CD4-positive, alpha-beta T cell treated with Interleukin-4 for 4 hours (primary cell): ENCODE measurements around the gene PDIA5.
"Not testable (repeated sequence)": the region's sequence is repeated elsewhere in the genome, so short reads cannot be mapped to it uniquely, and the experiment has no call there.

Experiments used
- DNase-seq: peaks from one replicate; pipeline ENCODE4 v3.0.0-alpha.2; 2020

The PDIA5 gene

DNA sequence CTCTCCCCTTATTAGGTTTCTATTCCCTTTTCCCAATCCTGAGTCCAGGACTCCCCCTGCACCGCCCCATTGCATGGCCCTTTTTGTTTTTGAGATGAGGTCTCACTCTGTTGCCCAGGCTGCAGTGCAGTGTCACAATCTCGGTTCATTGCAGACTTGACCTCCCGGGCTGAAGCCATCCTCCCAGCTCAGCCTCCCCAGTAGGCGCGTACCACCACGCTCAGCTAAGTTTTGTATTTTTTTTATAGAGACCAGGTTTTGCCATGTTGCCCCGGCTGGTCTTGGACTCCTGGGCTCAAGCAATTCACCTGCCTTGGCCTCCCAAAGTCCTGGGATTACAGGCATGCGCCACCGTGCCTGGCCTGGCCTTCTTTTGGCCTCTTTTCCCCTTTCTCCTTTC is 29.3 kb downstream of the PDIA5 start:
- DNase-seq: no peak

DNA sequence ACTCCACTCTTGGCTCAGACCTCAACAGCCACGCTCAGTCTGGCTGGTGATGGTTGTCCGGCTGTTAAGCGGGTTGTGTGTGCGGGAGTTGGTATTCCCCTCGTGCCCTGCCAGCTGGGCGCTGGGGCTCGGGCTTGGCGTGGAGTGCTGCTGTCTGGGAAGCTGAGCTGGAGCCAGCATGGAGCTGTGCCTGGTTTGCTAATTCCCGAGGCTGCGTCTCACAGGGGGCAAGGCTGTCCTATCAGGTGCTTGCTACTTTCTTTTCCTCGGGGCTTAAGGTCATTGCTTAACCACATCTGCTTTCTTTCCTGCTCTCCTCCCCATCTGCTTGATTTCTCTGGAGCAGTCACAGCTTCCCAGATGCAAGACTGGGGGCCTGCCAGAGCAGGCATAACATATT is 29.9 kb downstream of the PDIA5 start:
- DNase-seq: no peak

DNA sequence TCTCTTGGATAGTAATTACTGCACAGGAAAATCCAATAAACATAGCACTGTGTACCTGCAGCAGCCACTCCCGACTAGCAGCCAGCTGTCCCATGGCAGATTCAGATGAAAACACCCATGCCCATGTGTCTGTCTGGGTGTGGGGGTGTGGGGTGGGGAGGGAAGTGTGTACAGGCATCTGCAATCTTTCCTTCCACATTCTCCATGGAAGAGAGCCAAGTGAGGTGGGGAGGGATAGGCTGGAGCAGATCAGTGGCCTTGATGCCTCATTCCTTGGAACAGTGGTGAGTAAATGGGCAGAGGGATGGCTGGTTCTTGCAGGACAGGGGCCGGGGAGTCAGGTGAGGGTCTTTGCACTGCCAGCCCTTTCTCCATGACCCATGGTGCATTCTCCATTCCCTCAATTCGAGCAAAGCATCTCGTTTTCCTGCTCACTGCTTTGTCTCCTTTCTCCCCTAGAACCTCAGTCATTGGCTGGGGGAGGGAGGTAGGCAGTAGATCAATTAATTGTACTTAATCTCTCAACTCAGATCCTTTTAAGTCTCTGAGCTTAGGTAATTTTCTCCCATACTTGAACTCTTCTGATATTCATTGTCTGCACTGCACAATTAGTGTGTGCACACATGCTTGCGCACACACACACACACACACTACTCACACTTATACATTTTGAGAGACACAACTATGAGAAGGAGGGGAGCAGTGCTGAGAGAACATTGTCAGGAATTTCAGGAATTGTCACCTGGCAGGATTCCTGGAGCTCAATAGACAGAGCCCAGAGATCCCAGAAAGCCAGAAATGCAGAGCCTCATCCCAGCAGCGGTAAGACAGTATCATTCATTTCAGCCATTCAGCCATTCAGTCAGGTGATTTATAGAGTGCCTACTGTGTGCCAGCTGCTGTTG is 31.9 kb downstream of the PDIA5 start:
- no peak for DNase-seq

DNA sequence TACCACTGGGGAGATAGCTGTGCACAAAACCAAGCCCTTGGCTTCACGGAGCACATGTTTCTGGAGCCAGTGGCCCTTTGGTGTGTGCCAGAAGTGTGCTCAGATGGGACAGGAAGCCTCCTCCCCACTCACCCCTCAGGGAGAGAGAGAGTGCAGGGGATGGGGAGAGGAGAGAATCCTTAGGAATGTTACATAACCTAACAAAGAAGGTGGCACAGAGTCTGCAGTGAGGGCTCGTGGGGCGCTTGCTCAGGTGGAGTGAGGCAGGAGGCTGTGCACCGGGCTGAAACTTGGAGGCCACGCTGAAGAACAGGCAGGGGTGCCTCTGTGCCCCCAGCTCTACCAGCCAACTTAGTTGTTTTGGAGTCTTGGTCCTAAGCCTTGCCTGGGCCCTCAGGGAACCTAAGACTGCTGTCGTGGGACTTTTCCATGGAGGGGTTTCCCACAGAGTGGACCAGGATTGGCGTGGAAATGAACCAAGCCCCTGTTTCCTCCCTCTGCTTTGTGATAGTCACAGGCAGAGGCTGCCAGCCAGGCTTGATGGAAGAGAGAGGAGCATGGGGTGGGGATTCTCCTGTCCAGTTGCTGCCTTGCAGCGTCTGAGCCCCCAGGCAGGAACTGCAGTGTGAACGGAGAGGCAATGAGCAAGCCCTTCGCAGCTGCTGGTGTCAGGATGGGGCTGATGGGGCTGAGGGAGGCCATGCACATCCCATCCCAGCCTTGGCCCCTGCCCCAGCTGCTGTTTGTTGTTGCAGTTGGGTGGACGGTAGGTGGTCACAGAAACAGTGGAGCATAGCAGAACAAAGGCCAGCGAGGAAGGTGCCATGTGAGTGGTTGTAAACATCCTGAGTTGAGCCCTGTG is 32.7 kb downstream of the PDIA5 start:
- no peak for DNase-seq

DNA sequence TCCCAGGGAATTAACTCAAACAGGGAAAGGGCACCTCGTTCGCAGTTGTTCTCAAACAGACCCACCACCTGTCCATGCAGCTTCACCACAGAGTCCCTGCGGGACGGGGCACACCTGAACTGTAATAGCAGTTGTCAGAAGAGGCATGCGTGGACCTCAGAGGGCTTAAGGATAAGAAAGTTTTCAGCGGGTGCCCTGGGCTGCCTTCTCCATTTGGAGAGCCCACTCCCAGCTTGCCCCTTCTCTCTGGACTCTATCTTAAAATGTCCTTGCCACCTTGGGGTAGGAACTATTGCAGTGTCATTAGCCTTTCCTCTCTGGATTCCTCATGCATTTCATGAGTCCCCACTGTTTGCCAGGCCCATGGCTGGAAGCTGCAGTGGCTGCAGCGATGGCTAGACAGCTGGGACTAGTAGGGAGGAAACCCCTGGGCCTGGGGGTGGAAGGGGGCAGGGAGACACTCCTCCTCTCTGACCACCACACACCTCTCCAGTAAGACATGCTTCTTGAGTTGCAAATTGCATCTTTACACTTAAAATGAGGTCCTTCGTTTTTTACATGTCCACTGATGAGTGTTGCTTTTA is 33.5 kb downstream of the PDIA5 start:
- DNase-seq: no peak

DNA sequence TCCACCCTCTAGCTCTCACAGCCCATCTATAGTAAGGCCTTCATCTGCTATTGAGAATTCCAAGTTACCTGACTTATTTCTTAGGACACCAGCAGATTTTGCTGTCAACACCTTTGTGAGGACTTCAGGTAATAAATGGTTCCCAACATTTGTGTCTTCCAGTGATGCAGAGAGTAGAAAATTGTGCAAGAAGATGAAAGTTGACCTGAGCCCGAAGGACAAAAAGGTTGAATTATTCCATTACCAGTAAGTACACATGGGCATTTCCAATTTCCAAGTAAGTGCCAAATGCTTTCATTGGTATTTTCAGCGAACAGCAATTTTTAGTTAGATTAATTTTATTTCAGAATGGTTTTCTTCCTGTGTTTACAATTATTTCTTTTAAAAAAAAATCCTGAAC is 35.4 kb downstream of the PDIA5 start:
- DNase-seq: no peak

DNA sequence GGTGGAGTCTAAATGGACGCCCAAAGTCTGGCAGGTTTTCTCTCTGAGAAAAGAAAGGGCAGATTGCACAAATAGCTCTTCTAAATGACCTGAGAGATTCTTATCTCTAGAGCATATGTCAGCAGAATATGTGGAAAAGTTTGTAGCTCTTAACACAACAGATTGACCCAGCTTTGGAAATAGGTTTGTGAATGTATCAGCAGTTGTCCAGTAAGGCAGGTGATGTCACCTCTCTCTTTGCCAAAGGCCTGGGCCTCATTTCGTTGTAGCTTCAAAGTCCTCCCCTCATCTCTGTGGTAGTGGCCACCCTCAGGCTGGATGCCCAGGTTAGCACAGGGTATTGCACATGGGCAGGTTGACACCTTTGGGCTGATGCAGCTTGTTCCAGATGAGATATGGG is 36.0 kb downstream of the PDIA5 start:
- DNase-seq: no peak

DNA sequence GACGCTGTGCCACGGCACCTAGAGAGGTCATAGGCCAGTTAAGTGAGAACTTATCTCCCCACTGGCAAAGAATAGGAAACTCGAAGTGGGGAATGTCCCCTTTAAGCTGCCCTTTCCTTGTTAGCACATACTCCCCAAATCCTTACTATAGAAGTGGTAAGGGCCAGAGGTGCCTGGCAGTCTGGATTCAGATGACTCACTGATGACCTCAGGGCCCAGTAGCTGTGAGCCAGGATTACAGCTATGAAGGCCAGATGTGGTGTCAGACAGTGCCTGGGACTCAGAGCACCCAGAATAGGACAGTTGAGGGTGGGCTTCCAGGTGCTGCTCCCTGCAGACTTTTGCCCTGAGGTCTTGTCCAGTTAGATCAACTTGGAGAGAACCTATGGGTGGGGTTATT is 37.7 kb downstream of the PDIA5 start:
- DNase-seq: no peak

DNA sequence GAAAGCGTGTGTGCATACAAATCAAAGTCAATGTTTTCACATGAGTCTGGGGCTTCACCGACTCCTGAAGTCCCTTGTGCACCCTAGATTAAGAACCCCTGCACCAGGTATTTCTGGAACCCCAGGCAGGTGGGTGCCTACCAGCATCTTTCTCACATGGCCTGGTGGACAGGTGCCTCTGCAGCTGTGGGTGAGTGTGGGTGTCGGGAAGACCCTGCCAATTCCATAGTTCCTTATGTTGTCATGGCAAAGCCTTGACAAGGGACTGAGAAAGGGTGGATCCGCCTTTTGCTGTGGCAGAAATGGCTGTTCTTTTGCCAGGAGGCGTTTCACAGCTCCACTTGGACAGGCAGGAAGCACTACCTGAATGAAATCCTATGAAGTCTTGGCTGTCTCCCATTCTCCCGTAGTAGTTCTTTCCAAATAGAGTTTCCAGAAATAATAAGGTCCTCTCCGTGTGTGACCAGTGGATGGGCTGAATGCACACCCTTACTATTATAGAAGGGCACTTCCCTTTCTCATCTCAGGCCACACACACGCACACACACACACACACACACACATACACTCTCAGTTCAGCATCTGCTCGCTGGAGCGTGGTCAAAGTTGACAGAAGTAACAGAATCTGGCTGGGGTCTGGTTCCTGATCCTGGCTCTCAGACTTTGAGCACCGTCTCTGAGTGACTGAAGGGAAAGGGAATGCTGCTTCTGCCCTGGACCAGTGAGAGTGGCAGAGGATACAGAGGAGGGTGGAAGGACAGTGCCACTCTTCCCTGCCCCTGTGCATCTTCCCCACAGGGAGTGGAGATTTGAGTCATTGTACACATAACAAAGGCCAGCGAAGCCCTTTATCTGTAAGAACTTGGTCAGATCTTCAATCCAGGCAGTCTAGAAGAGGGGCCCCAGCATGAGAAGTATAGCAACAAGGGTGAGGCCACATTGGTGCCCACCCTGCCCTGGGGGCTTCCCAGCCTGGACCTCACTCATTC is 38.7 kb downstream of the PDIA5 start:
- DNase-seq: no peak

DNA sequence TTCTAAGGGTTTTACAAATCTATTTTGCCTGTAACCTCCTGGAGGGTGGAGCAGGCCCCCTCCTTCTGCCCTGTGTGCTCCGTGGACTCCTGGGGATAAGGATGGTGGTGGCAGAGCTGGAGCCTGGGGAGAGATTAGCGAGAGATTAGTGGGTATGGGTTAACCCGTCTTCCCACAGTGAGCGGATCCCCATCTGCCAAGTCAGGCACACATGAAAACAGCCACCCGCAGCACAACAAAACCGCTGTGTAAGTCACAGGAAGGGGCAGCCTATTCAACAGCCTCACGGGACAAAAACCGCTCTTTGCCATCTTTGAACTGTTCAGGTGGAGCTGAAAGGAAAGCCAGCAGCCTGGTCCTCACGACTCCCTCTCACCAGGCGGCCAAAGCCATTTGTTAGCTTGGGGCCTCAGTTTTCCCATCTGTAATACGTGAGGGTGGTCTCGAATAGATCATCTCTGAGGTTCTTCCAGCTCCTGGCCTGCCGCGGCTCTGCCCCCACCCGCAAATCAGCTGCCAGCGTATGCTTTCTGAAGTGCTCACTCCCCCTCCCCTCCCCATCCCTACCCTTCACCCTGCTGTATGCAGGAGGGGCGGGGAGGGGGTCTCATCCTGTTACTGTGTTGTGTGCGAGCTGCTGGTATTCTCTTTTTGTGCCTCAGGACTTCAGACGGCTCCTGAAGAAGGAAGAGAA is 43.6 kb downstream of the PDIA5 start:
- no peak for DNase-seq

DNA sequence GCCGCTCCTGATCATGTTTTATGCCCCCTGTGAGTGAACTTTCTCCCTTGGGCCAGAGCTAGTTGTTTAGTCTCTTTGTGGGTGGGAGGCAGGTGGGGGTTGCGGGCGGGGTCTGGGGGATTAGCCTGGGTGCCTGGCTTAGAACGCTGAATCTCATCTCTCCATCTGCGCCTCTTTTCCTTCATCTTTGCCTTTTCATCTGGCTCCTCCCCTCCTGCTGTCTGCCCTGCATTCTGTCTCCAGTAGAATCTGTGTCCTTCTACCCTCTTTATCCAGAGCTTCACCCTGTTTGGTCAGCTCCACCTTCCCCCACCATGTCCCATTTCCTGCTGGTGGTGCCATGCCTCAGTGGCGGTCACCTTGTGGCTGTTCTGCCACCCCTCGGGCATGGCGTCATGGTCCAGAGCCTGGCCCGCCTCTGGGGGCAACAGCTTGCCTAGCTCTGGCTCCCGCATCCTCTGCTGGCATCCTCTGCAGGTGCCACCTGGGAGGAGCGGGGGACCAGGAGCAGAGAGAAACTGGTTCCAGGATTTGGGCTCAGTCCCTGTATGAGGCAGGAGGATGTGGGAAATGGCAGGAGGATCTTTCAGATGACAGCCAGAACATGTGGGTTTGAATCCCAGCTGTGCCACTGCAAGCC is 44.3 kb downstream of the PDIA5 start:
- no peak for DNase-seq

DNA sequence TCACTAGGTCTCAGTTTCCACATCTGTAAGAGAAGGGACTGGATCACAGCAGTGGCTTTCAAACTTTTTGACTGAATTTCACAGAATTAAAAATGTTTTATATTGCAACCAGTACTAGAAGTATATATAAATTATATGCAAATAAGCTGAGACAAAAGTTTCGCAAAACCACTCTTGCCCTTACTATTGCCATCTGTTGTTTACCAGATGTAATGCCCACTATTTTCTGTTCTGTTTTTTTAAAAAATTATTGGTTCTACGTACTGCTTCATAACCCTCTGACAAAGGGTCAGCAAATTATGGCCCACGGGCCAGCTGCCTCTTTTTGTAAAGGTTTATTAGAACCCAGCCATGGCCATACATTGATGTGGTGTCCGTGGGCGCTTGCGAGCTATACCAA is 44.8 kb downstream of the PDIA5 start:
- DNase-seq: no peak

DNA sequence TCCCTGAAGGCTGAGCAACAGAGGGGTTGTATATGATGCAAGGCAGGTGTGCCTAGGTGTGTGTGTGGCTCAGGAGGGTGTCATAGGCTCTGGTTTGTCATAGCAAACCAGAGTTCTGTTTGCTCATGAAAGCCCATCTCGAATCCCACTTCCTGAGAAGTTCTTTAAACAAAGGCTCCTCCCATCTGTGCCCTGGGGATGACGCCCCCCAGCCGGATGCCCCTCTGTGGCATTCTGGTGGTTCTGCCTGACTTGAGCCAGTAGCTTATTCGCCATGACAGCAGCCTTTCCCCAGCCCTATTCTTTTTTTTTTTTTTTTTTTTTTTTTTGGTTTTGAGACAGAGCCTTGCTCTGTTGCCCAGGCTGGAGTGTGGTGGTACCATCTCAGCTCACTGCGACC is 45.4 kb downstream of the PDIA5 start:
- no peak for DNase-seq

DNA sequence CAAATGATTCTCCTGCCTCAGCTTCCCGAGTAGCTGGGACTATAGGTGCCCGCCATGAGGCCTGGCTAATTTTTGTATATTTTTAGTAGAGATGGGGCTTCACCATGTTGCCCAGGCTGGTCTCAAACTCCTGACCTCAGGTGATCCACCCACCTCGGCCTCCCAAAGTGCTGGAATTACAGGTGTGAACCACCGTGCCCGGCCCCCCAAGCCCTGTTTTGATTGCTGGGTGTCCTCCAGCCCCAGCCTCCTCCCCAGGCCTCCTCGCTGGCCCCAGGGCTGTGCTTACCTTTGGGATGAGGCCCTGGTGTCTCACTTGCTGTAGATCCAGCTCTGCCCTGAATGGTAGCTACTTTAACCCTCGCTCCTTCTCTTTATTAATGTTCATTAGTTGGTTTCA is 45.8 kb downstream of the PDIA5 start:
- not testable (repeated sequence) for DNase-seq

DNA sequence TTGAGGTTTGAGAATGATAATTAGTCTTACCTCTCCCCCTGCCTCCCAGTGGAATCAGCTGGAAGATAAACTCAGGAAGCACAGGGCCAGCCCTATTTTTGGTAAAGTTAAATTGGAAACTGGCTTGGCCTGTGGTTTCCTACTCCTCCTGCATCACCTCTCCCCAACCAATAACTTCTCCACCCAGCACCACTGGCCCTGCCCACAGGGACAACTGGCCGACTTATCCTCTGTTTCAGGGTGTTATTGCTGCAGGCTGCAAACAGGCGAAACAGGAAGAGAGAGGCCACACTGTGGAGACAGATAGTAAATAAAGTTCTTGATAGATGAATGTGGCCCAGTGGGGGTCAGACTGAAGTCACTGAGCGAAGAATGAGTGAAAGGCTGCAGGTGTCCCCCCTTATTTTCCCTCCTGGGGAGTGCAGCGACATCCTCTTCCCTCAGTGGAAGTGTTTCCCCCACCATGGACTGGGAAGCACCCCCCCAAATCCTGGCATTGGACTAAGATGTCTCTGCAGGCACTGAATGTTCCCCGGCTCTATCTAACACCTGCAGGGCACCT is 47.1 kb downstream of the PDIA5 start:
- DNase-seq: no peak

DNA sequence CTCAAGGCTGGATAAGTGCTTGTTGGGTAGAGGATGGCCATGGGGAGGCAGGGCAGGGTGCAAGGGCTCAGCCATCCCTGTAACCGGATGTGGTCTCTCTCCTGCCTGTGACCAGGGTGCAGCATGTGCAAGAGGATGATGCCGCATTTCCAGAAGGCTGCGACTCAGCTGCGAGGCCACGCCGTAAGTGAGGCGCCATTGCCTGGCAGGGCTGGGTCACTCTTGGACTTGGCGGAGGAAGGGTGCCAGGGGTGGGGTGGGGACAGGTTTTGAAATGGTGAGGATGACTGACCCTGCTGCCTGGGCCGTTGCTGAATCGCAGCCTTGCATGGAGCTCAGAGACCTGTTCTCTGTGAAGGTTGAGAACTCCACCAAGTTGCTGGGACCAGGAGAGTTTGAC is 49.3 kb downstream of the PDIA5 start:
- no peak for DNase-seq

DNA sequence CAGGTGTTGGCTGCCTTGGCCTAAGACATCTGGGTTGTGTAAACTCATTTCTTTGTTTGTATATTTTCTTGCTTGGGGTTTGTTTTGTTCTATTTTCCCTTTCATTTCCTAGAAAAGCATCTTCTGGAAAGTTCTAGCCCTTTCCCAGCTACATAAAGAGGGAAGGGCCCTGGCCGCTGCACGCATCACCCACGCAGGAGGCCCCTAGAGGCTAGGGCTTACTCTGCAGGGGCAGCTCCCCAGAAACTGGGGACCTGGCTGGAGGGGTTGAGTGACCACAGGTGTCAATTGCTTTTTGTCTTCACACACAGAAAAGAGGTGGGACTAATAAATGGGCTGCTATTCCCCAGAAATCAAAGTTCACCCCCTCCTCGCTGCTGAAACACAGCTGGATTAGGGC is 52.6 kb downstream of the PDIA5 start:
- DNase-seq: no peak

DNA sequence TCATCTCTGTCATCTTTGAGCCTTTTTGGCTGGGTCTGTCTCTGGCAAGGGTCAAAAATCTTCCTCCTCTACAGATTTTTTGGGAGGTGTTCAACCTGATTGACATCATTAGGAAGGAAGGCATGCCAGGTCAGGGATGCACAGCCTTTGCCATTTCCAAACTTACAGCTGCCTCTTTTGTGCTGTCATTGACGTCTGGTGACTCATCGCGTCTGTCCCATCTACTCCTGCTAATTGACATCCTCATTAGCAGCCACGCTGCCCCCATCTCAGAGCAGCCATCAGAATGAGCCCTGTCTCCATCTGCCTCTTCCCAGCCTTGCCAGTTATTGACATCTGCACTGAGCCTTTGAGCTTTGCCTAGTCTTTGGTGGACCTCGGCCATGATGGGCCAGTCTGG is 53.0 kb downstream of the PDIA5 start:
- no peak for DNase-seq

DNA sequence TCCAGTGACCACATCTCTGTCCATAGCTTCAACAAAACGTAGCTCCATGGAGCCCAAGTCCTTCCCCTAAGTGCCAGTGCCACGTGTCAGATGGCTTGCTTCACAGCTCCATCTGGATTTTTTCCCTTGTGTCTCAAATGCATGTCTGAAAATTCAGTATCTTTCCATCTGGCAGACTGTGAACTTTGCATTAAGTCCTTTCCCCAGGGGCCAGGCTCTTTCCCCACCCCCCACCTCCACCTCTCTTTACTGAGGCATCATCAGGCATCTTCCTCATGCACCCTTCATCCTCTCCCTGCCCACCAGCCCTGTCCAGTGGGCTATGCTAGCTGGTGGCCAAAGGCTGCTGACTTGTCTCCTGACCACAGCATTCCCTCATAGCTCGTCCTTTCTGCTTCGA is 53.7 kb downstream of the PDIA5 start:
- no peak for DNase-seq

DNA sequence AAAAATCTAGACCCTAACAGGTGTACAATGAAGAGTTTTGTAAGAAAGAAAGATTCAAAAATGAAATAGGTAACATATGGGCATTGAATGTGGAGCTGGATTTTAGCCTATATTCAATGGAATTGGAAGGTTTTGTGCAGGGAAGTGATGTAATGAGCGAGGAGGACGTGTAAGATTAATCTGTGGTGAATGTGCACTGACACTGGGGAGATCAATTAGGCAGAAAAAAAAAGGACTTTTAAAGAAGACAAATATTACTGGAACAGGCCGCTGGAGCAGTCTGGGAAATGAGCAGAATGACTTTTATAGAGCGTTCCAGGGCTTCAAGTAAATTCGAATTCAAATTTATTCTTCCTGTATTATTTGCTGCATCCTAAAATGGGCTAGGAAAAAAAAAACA is 55.2 kb downstream of the PDIA5 start:
- no peak for DNase-seq
